AG04450 (cell line): ENCODE data around the gene AURKB. TPM values are rescaled to one million over a fixed set of nuclear protein-coding genes. Genes with fewer than 3 reads are reported as not detected.

Source experiments
- CTCF ChIA-PET: fragments of 300-600, 350-600 bp; formaldehyde crosslinking; extraction: SDS; loops from one replicate; lab custom pipeline; 2022; ENCODE audit warnings: antibody characterized with exemption, inconsistent platforms; lab: Charles Lee
- POLR2A ChIA-PET: fragments of 350-600 bp; formaldehyde crosslinking; extraction: SDS; loops from one replicate; lab custom pipeline; 2021; ENCODE audit warnings: antibody characterized with exemption, inconsistent platforms; lab: Yijun Ruan, JAX
- DNase-seq: peaks from one replicate; pipeline ENCODE4 v3.0.0-alpha.2; 2011; ENCODE audit warnings: low read depth, low spot score
- H3K27ac ChIP-seq: one replicate; pipeline ENCODE4 v1.5.1; 2012; ENCODE audit warnings: low read depth, low read length, control low read depth
- H3K27me3 ChIP-seq: one replicate; pipeline ENCODE4 v1.6.0; 2012; ENCODE audit warnings: low read length; ENCODE audit not compliant: control insufficient read depth, insufficient read depth
- H3K4me3 ChIP-seq: 2 replicates; pipeline ENCODE4 v1.5.1; 2011; ENCODE audit warnings: mild to moderate bottlenecking, low read depth, low read length, control low read depth
- H3K9me3 ChIP-seq: 2 replicates; pipeline ENCODE4 v1.5.1; 2012; ENCODE audit warnings: low read length; ENCODE audit not compliant: control insufficient read depth, insufficient read depth
- polyA plus RNA-seq: library from polyadenylated mRNA; depleted of rRNA; stranded (reverse); fragments of >200 nt; gene quantifications from 2 replicates; pipeline ENCODE4 v1.2.3, GENCODE V29; 2011
- TF ChIP-seq, protein P1 (sequence below): IDR thresholded peaks from 2 replicates; pipeline ENCODE4 v1.5.1; 2011; ENCODE audit warnings: low read depth, low read length, control low read depth, inconsistent platforms

Gene AURKB
- polyA plus RNA-seq, 1 experiment: 5.9 TPM

DNA sequence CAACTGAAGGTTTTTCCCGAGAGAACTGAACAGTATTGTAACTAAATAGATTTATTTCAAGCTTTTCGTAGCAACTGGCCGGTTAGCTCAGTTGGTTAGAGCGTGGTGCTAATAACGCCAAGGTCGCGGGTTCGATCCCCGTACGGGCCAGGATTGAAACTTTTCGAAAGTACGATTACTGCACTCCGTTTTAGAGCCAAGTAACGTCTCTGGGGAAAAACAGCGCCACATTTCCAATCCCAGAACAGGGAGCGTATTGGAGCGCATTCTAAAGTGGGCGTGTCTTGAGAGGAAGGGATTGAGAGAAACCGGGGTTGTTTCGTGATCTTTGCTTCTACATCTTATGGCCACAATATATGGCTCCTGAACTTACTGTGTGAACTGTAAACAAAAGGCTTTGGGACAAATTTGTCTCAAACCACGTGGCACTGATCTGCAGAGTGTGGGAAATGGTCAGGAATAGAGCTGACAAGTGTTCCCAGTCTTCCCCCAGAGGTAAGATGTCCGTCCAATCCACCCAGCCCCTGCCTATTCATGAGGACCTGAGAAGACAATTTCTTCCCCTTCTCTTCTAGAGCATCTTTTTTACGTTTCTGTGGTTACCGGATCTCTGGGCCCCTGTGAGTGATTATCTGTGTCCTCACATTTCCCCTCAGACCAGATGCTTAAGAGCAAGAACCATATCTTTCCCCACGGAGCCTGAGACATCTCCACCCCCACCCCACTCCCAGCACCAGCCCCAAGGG is 22.7 kb downstream of the AURKB start:
- Histone ChIP-seq H3K9me3 (no peaks in the 10 kb centered on the region; the same call in 1 of the 2 replicates), H3K27me3 (no peaks in the 10 kb centered on the region), H3K27ac (peak overlapping the region; percentile 79), H3K4me3 (peak overlapping the region; percentile 97)
- TF ChIP-seq, protein P1, sequence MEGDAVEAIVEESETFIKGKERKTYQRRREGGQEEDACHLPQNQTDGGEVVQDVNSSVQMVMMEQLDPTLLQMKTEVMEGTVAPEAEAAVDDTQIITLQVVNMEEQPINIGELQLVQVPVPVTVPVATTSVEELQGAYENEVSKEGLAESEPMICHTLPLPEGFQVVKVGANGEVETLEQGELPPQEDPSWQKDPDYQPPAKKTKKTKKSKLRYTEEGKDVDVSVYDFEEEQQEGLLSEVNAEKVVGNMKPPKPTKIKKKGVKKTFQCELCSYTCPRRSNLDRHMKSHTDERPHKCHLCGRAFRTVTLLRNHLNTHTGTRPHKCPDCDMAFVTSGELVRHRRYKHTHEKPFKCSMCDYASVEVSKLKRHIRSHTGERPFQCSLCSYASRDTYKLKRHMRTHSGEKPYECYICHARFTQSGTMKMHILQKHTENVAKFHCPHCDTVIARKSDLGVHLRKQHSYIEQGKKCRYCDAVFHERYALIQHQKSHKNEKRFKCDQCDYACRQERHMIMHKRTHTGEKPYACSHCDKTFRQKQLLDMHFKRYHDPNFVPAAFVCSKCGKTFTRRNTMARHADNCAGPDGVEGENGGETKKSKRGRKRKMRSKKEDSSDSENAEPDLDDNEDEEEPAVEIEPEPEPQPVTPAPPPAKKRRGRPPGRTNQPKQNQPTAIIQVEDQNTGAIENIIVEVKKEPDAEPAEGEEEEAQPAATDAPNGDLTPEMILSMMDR: peak; percentile 6; the same call in 1 of the 2 replicates
- ChIA-PET CTCF (interaction anchor here (0.7 to 1.7 kb wide), 4 partner anchors 11 to 94 kb away, joined by 3 to 5 read pairs (median 3); partner anchors contain the start of gene ALOXE3), POLR2A (interaction anchor here (0.7 to 3.6 kb wide), 6 partner anchors 11 to 38 kb away, joined by 3 to 25 read pairs (median 4); partner anchors contain the start of genes AURKB and PER1)
- peak; percentile 99 for DNase-seq

DNA sequence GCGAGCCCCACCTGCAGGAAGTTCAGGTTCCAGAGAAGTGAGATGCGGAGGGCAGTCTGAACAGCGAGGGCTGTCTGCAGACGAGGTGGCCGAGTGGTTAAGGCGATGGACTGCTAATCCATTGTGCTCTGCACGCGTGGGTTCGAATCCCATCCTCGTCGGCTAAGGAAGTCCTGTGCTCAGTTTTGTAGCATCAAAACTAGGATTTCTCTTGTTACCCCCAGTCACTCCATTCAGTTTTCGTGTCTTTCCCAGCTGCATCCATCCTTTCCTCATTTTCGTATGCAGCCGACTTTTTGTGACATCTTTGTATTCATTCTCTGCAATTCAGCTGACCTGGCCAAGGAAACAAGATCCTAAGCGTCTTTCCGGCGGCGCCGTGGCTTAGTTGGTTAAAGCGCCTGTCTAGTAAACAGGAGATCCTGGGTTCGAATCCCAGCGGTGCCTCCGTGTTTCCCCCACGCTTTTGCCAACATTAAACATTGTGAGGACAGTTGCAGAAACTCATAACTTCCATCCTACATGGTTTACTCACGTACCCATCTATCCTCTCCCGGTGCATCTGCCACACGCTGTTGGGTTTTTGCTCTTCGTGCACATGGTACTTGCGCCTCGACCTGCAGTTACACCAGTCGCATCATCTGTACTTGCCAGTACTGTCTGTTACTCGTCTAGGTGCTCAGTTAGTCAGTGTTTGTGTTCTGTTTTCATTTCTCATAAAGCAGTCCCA is 23.4 kb downstream of the AURKB start:
- POLR2A ChIA-PET: interaction anchor here (0.7 to 3.6 kb wide), 4 partner anchors 14 to 35 kb away, joined by 3 to 25 read pairs (median 14); partner anchors contain the start of genes AURKB and PER1
- TF ChIP-seq, protein P1: peak; percentile 53; the same call in 1 of the 2 replicates

DNA sequence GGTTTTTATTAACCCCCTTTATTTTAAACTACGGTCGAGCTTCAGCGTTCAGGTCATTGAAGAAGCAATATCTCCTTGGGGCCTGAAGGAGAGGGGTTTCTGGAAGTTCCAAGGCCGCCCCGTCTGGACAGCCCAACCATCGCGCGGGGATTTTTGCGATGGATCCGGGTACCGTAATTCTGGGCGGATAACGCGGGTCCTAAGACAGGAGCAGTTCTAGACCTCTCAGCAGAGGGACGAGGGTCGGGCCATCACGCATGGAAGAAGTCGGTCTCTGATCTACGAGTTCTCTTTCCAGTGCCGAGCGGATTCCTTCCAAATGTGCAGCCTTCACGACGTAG is 24.0 kb downstream of the AURKB start:
- peak overlapping the region; percentile 75 for H3K27ac ChIP-seq

More for the DNA sequence above, 23.4 kb downstream of the AURKB start:
- no peaks in the 10 kb centered on the region for H3K27me3 ChIP-seq
- peak overlapping the region; percentile 79 for H3K27ac ChIP-seq
- DNase-seq: peak; percentile 90
- CTCF ChIA-PET: interaction anchor here (0.7 kb wide), 1 partner anchor 69 kb away, joined by 3 read pairs; the partner anchor contains the start of gene ALOXE3
- H3K9me3 ChIP-seq: no peaks in the 10 kb centered on the region; the same call in 1 of the 2 replicates
- H3K4me3 ChIP-seq: peak overlapping the region; percentile 97

DNA sequence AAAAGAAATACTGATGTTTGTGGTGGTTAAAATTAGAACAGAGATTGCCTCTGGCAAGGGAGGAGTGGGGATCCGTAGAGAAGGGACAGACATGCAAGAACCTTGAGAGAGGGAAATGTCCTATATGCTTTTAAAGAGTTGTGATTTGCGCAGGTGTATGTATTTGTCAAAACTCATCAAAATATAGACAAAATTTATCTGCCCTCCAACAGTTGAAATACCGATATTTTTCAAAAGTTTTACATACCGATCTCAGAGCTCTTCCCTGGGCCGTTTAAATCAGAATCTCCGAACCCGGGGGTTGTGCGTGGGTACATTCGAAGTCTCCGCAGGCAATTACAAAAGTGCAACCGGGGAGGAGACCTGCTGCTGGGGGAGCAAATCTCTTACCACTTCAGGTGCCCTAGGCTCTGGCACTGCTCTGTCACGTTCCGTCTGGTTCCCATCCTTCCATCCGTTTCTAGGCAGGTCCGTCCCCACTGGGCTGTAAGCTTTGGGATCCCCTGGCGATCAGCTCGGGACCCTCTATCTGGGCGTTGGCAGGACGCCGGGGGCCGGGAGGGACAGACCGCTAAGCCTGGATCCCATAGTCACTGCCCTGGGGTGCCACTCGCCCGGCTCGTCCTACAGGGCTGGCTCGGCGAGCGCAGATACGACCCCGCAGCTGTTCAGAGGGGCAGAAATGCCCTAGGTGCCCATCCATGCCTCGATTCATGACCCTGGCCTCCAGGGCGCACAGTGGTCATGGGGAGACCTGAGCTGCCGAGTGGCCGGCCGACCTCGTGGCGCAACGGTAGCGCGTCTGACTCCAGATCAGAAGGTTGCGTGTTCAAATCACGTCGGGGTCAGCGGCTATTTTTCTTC is 24.6 kb downstream of the AURKB start:
- no peaks in the 10 kb centered on the region; the same call in 1 of the 2 replicates for H3K9me3 ChIP-seq
- no peaks in the 10 kb centered on the region for H3K27me3 ChIP-seq
- peak; percentile 32 for DNase-seq
- CTCF ChIA-PET: interaction anchor here (0.6 kb wide), 1 partner anchor 198 kb away, joined by 5 read pairs; no protein-coding TSS in a partner anchor
- TF ChIP-seq, protein P1: no peak
- POLR2A ChIA-PET: interaction anchor here (0.8 to 3.6 kb wide), 4 partner anchors 12 to 36 kb away, joined by 3 to 25 read pairs (median 4); partner anchors contain the start of gene AURKB
- peak overlapping the region; percentile 97 for H3K4me3 ChIP-seq
- peak overlapping the region; percentile 75 for H3K27ac ChIP-seq

More for the DNA sequence above, 24.0 kb downstream of the AURKB start:
- H3K27me3 ChIP-seq: no peaks in the 10 kb centered on the region
- CTCF ChIA-PET: no interaction called here
- DNase-seq: no peak
- H3K9me3 ChIP-seq: no peaks in the 10 kb centered on the region; the same call in 1 of the 2 replicates
- POLR2A ChIA-PET: interaction anchor here (0.8 to 3.6 kb wide), 4 partner anchors 13 to 36 kb away, joined by 3 to 25 read pairs (median 14); partner anchors contain the start of gene AURKB
- peak overlapping the region; percentile 97 for H3K4me3 ChIP-seq
- TF ChIP-seq, protein P1: no peak; the same call in 1 of the 2 replicates
